Stimulated activated CD8-positive, alpha-beta memory T cell treated with anti-CD3 and anti-CD28 coated beads, Interleukin-15, amount 100 ng/mL, for 48 hours (primary cell): Measurements from ENCODE around the gene ST3GAL4.
"Not testable (repeated sequence)": the region's sequence is repeated elsewhere in the genome, so short reads cannot be mapped to it uniquely, and the experiment has no call there.

Experiments used
- DNase-seq, 2 donors: peaks; one replicate each; pipeline ENCODE4 v3.0.0-alpha.2; 2020; ENCODE audit warnings: low read depth in 2 of 2

The ST3GAL4 gene

GRCh38 chr11:126364735-126365134 lies 9.2 kb downstream of the ST3GAL4 start:
- DNase-seq, result not testable (repeated sequence)

GRCh38 chr11:126365508-126365907 lies 10.0 kb downstream of the ST3GAL4 start:
- not testable (repeated sequence) for DNase-seq

- no peak for DNase-seq
Measured at GRCh38 chr11:126366064-126366822, 10.8 kb downstream of the ST3GAL4 start.

GRCh38 chr11:126366823-126367654 lies 11.6 kb downstream of the ST3GAL4 start:
- DNase-seq, result not testable (repeated sequence)

GRCh38 chr11:126367806-126368205 lies 12.3 kb downstream of the ST3GAL4 start:
- DNase-seq, result not testable (repeated sequence)

- DNase-seq, result not testable (repeated sequence)
Measured at GRCh38 chr11:126368336-126369119, 13.0 kb downstream of the ST3GAL4 start.

- DNase-seq, result no peak
Measured at GRCh38 chr11:126370016-126370415, 14.5 kb downstream of the ST3GAL4 start.

GRCh38 chr11:126371595-126371994 lies 16.1 kb downstream of the ST3GAL4 start:
- DNase-seq, result no peak

- DNase-seq, result not testable (repeated sequence)
Measured at GRCh38 chr11:126373389-126374066, 18.0 kb downstream of the ST3GAL4 start.

GRCh38 chr11:126374562-126375300 lies 19.2 kb downstream of the ST3GAL4 start:
- DNase-seq, result not testable (repeated sequence)

GRCh38 chr11:126375726-126376125 lies 20.2 kb downstream of the ST3GAL4 start:
- DNase-seq, result no peak

GRCh38 chr11:126378763-126379162 lies 23.3 kb downstream of the ST3GAL4 start:
- no peak for DNase-seq

- DNase-seq, result no peak
Measured at GRCh38 chr11:126380909-126381308, 25.4 kb downstream of the ST3GAL4 start.

- not testable (repeated sequence) for DNase-seq
Measured at GRCh38 chr11:126381960-126382359, 26.5 kb downstream of the ST3GAL4 start.

- DNase-seq, result not testable (repeated sequence)
Measured at GRCh38 chr11:126382641-126383040, 27.2 kb downstream of the ST3GAL4 start.

GRCh38 chr11:126383339-126384335 lies 28.2 kb downstream of the ST3GAL4 start:
- no peak for DNase-seq

GRCh38 chr11:126384449-126385070 lies 29.1 kb downstream of the ST3GAL4 start:
- no peak for DNase-seq

- DNase-seq, result no peak
Measured at GRCh38 chr11:126385991-126386728, 30.7 kb downstream of the ST3GAL4 start.
